GM10266 (cell line): Measurements from ENCODE around the gene BRSK1.

Experiments
- DNase-seq: peaks from one replicate; pipeline ENCODE4 v3.0.0; 2012; ENCODE audit errors: extremely low spot score
- TF ChIP-seq, protein P1 (sequence below): IDR thresholded peaks from 2 replicates; pipeline ENCODE4 v1.5.1; 2012; ENCODE audit warnings: mild to moderate bottlenecking, low read depth; ENCODE audit not compliant: control insufficient read depth, insufficient read depth; ENCODE audit errors: missing control alignments

The BRSK1 gene

DNA sequence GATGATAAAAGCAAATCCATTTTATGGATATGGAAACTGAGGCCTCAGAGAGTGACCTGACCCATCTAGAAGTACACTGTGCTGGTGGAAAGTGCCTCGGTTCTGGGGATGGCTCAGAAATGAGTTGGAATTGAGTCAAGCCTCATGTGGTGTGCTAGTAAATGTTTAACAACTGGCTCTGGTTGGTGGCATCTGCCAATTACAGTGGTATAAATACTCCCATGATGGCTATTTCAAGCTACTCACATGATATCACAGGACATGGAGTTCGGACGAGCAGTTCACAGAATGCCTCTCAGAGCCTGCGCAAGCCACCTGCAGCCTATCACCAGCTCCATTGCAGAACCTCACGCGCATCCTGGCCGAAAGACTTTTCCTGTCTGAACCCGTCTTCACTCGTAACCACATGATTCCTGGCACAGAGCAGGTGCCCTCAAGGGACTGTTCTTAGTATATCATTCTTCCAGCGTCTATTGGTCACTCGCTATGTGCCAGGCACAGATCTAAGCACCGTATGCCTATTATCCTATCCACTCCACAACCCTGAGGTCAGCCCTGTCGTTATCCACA is 32.2 kb downstream of the BRSK1 start:
- TF ChIP-seq, protein P1, sequence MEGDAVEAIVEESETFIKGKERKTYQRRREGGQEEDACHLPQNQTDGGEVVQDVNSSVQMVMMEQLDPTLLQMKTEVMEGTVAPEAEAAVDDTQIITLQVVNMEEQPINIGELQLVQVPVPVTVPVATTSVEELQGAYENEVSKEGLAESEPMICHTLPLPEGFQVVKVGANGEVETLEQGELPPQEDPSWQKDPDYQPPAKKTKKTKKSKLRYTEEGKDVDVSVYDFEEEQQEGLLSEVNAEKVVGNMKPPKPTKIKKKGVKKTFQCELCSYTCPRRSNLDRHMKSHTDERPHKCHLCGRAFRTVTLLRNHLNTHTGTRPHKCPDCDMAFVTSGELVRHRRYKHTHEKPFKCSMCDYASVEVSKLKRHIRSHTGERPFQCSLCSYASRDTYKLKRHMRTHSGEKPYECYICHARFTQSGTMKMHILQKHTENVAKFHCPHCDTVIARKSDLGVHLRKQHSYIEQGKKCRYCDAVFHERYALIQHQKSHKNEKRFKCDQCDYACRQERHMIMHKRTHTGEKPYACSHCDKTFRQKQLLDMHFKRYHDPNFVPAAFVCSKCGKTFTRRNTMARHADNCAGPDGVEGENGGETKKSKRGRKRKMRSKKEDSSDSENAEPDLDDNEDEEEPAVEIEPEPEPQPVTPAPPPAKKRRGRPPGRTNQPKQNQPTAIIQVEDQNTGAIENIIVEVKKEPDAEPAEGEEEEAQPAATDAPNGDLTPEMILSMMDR, result no peak
- no peak for DNase-seq

DNA sequence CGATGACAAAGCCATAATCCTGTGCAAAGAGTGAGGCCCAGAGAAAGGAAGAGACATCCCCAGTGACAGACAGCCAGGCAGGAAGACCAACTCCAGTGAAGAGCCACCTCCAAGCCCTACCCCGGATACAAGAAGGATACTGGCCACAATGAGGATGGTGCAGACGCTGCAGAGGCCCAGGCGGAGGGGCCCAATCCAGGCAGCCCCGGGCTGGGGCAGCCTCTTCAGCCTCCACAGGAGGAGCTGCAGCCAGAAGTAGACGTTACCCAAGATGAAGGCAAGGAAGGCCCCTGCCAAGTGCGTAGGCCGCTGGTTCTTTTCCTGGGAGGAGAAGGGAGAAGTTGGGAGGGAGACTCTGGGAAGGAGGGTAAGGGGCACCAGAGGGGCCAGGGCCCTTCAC is 32.8 kb downstream of the BRSK1 start:
- no peak for DNase-seq
- TF ChIP-seq, protein P1, result no peak

DNA sequence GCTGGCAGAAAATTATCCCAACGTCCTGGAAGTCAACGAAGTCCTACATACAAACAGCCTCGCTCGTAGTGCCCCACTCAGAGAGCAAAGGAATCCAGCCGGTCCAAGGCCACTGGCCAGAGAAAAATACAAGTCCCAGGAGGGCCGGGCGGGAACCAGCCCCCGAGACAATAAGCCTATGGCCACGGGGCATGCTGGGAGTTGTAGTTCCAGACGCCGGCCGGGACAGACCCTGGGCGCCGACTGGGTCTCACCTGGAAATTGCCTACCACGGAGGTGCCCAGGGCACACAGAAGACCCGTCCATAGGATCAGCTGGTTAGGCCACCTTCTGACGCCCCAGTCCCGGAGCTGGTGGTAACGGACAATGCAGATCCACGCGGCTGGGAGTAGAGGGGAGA is 36.0 kb downstream of the BRSK1 start:
- no peak for DNase-seq
- TF ChIP-seq, protein P1, result no peak

DNA sequence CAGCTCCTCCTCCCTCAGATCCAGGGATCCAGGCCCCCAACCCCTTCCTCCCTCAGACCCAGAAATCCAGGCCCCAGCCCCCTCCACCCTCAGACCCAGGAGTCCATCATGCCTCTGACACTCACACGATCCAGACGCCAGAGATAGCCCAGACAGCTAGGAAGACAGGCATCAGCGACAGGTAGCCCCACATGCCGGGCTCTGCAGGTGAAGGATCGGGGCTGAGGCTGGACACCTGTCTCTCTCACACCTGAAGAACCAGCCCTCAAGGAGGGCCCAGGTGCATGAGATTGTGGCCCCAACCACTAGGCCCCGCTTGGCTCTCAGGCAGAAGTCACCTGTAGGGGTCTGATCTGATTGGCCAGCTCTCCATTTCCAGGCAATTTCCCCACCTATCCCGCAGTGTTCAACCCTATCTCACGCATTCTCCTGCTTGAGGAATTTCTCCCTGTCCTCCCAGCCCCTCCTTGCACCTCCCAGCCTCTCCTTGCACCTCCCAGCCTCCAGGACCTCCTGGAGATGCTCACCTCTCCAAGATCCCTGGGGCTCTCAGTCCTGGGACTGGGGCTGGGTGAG is 37.1 kb downstream of the BRSK1 start:
- TF ChIP-seq, protein P1, result no peak
- DNase-seq, result no peak

DNA sequence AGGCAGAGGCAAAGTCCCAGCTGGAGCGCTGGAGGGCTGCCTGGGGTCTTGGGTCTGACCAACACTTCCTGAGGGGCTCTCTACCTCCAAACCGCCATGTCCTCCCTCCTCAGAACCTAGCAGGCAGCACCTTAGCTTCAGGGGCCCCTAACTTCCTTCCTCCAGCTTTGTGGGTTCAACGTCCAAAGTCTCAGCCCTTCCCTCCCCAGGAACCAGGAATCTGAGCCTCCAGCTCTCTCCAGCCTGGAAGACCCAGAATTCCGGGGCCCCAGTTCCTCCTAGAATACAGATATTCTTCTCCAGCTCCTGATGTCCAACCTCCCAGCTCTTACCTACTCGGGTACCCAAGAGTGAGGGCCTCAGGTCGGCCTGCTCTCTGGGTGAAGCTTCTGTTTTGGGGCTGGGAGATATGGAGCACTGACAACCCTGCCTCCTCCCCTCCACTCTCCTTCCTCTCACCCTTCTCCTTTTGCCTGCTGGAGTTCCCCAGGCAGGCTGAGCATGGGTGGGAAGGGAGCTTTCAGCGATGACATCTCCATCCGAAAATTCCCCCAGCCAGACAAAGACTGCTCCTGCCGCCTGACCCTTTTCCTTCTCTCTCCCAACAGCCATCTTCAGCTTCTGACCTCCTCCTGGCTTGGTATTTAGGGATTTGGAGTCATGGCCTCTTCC is 37.8 kb downstream of the BRSK1 start:
- DNase-seq, result no peak
- TF ChIP-seq, protein P1, result no peak

DNA sequence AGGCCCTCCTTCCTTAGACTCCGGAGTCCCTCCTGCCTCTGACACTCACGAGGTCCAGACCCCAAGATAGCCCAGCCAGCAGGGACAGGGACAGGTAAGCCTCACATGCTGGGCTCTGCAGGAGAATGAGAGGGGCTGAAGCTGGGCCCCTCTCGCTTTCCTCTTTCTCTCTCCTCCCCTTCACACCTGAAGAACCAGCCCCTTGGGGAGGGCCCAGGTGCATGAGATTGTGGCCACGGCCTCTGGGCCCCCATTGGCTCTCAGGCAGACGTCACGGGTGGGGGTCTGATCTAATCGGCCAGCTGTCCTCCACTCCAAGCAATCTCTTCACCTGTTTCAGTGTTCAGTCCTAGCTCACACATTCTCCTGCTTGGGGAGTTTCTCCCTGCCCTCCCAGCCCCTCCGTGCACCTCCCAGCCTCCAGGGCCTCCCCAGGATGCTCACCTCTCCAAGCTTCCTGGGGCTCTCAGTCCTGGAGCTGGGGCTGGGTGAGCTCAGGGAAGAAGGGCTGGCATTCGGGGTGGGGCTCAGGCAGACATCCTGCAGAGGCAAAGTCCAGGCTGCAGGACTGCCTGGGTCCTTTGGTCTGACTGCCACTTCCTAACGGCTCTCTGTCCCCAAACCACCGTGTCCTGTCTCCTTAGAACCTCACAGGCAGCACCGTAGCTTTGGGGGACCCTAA is 38.5 kb downstream of the BRSK1 start:
- TF ChIP-seq, protein P1, result no peak
- DNase-seq, result no peak
